Erythroblast (primary cell): ENCODE measurements around the gene TEFM.

Source experiments
- DNase-seq, 2 experiments: peaks; one replicate each; lab custom pipeline; 2025; lab: John Stamatoyannopoulos, UW
- GATA1 ChIP-seq: IDR thresholded peaks from 2 replicates; pipeline ENCODE4 v1.6.1; 2011; ENCODE audit warnings: low read depth, mild to moderate bottlenecking, control low read depth, low read length, moderate library complexity
- POLR2A ChIP-seq: IDR thresholded peaks from 2 replicates; pipeline ENCODE4 v1.6.1; 2011; ENCODE audit warnings: mild to moderate bottlenecking, low read length

TEFM gene

DNA sequence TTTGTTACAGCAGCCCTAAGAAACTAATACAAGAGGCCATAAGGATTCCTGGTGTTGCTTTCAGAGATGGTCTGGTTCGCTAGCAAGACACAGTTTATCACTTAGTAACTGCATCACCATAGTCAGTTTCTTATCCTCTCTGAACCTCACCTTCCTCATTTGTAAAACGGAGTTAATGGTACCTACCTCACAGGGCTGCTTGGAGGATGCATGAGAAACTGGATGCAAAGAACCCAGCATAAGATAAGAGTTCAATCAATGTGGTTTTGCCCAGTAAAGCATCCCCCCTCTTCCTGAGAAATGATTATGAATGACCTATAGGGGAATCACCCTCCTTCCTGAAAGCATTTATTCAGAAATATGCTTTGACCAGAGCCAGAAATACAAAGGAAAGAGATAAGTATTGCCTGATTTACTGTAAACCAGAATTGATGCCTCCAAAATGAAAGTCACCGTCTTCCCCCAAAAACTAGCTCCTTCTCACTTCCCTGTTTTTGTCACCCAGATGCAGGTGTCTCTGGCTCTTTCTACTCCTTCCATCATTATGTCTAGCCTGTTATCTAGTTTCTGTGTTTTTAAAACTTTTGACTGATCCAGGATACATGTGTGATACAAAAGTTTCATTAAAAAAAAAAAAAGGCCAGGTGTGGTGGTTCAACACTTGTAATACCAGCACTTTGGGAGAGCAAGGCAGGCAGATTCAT, 2.8 kb upstream of the TEFM start:
- no peak for TF ChIP-seq POLR2A
- TF ChIP-seq GATA1: no peak
- DNase-seq: no peak

DNA sequence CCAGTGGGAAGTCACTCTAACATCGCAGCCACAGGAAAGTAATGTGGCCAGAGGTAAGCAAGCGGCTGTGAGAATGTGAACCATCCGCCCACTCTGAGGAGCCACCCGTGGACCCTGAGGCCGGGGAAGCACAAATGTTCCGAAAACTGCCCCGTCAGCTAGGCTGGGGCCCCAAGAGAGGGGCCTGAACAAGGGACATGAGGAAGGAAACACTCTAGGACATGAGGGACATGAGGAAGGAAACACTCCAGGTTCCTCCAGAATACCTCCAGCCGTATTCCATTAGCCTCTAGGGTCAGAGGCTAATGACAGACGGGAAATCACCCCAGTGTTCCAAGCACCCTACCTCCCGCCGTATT, 317 bp downstream of the TEFM start:
- peak in 1 of 2 experiments; percentile 63 for DNase-seq
- TF ChIP-seq GATA1 (no peak), POLR2A (no peak)

DNA sequence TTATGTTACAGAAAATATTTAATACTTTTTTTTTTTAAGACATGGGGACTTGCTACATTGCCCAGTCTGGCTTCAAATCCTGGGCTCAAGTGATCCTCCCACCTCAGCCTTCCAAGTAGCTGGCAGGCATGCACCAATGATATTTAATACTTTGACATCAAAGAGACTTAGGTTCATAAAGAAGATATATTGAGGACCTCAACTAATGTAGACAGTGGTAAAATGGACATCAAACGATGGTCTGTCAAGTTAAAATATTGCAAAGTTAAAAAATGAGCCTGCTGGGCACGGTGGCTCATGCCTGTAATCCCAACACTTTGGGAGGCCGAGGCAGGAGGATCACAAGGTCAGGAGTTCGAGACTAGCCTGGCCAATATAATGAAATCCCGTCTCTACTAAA, 8.7 kb downstream of the TEFM start:
- no peak for DNase-seq
- TF ChIP-seq POLR2A: no peak
- TF ChIP-seq GATA1: no peak

DNA sequence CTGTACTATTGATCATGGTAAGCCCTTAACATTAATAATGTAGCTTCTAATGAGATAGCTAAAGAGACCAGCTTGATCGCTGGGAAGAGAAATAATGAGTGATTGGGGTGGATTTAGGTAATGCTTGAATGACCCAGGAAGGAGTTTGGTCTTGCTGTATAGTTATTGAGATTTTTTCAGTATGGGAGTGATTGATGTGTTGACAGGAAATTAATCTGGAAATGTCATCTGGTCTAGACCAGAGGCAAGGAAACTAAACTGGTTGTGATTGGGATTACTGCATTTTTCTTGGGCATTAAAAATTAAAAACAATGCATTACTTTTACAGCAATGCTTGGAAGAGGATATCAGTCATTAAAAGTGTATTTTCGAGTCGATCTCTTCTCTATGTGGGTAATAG, 11.8 kb downstream of the TEFM start:
- DNase-seq: no peak
- no peak for TF ChIP-seq POLR2A
- no peak for TF ChIP-seq GATA1

DNA sequence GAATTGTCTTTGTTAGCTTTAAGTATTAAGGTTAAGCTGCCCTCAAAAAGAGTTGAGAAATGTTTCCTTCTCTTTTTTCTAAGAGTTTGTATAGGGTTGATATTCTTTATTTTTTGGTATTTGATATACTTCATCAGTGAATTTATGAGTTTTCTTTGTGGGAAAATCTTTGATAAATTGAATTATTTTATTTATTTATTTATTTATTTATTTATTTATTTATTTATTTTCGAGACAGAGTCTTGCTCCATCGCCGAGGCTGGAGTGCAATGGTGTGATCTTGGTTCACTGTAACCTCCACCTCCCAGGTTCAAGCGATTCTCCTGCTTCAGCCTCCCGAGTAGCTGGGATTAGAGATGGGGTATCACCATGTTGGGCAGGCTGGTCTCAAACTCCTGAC, 19.9 kb downstream of the TEFM start:
- TF ChIP-seq GATA1: no peak
- TF ChIP-seq POLR2A: no peak
- no peak for DNase-seq

DNA sequence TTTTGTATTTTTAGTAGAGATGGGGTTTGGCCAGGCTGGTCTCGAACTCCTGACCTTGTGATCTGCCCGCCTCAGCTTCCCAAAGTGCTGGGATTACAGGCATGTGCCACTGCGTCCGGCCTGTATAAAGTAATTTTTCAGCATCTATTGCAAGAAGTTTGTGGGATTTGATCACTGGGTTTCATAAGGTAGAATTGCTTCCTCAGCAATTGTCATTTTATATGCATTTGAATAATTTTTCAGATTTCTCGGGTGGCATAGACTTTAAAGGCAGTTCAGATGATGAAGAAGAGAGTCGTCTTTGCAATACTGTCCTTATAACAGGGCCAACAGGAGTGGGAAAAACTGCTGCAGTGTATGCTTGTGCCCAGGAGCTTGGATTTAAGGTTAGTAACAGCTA, 37.0 kb downstream of the TEFM start:
- no peak for TF ChIP-seq POLR2A
- no peak for TF ChIP-seq GATA1
- DNase-seq: no peak

DNA sequence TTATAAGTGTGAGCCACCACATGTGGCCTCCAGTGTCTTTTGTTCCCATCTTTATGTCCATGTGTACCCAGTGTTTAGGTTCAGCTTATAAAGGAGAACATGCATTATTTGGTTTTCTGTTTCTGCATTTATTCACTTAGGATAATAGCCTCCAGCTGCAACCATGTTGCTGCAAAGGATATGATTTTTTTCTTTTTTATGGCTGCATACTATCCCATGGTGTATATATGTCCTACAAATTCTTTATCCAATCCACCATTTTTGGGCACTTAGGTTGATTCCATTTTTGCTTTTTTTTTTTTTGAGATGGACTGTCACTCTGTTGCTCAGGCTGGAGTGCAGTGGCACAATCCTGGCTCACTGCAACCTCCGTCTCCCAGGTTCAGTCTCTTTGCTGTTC, 41.4 kb downstream of the TEFM start:
- DNase-seq: no peak
- no peak for TF ChIP-seq POLR2A
- TF ChIP-seq GATA1: no peak

DNA sequence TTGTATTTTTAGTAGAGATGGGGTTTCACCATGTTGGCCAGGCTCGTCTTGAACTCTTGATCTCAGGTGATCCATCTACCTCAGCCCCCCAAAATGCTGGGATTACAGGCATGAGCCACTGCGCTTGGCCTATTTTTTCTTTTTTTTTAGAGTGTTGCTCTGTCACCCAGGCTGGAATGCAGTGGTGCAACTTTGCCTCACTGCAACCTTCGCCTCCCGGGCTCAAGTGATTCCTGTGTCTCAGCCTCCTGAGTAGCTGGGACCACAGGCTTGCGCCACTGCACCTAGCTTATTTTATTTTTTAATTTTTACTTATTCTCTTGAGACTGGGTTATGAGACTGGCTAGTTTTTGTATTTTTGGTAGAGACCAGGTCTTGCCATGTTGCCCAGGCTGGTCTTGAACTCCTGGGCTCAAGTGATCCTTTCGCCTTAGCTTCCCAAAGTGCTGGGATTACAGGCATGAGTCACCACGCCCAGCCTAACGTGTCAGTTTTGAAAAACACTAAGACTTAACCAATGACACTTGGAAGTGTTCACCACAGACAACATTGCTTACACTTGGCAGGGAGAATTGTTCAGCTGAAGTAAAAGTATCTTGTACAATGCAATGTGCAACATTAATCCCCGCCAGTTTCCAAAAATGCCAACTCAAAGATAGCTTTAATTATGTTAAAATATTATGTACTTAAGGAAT, 47.3 kb downstream of the TEFM start:
- no peak for TF ChIP-seq POLR2A
- no peak for TF ChIP-seq GATA1
- DNase-seq: no peak

DNA sequence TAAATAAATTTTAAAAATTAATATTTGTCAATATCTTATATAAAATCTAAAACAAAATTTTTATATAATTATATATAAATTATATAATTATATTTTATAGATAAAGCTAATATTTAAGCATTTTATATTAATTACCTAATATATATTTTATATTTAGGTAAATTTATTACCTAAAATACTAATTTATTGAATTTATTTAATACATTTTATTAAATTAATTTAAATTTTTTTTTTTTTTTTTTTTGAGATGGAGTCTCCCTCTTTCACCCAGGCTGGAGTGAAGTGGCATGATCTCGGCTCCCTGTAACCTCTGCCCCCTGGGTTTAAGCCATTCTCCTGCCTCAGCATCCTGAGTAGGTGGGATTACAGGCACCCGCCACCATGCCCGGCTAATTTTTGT, 51.9 kb downstream of the TEFM start:
- TF ChIP-seq GATA1 (no peak), POLR2A (no peak)
- no peak for DNase-seq
